Measurements from ENCODE around the gene SLPI.

Gene SLPI

DNA sequence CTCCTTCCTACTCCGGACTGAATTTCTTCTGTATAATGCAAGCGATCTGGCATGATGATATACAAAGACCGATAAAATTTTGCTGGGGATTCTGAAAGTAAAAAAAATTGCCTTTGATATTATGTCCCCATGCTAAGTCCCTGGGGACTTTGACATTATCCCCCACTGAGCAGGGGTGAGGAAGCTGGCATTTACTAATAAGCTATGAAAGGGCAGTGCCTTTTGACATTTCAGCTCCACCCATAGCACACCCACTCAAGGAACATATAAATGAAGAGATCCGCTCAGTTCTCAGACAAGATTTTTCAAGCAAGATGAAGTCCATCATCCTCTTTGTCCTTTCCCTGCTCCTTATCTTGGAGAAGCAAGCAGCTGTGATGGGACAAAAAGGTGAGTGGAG, 33.3 kb downstream of the SLPI start, which contains the start of gene SEMG2:
Gene SEMG2 (plus strand): TSS at position 298 of the 400 bp plus-strand sequence. CDS start 17 bp downstream, at position 315.
- no peak for DNase-seq (ENCODE audit: extremely low read depth in 1 of 2, low read depth in 1 of 2)

DNA sequence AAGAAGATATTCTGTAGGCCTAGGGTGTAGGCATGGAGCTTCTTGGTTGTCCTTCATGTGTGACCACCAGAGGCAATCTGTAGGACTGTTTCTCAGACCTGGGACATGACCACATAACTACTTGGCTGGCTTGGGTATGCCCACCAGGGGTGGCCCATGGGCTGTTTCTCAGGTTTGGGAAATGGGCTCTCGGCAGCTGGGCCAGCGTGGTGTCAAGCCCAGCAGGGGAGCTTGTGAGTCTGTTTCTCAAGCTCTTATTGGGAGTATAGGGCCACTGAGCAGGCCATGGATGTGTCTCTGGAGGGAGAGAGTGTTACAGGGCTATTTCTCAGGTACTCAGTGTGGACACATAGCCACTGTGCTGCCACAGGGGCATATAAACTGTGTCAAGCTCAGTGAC, 35.7 kb downstream of the SLPI start:
- DNase-seq (ENCODE audit: extremely low read depth in 1 of 2, low read depth in 1 of 2): no peak

DNA sequence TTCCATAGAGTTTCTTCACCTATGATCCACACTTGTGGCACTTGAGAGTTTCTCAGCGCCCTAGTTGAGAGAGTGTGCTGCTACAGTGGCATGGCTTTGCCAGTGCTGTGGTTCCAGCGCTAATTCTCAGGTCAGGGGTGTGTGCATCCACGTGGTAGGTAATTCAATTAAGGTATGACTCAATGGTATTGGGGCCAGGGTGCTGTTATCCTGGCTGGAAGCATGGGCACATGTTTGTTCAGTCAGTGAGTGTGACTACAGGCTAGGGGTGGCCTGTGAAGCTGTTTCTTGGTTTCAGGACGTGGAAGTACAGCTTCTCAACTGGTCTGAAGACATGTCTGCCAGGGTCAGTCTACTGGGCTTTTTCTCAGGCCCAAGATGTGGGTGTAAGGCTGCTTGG, 36.2 kb downstream of the SLPI start:
- no peak for DNase-seq (ENCODE audit: extremely low read depth in 1 of 2, low read depth in 1 of 2)

DNA sequence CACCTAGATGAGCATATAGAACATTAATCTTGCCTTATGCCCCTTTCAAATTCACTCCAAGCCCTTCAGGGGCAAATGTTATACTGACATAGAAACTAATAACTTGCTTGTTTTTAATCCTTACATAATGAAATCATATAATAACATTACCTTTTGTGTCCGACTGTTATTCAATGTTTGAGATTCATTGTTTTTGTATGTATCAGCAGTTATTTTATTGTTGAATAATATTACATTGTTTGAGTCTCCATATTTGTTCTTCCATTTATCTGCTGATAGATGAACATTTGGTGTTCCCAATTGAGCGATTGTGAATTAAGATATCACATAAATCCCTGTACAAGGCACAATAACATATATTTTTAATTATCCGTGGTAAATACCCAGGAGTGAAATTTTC, 41.5 kb downstream of the SLPI start:
- DNase-seq (ENCODE audit: extremely low read depth in 1 of 2, low read depth in 1 of 2): no peak

DNA sequence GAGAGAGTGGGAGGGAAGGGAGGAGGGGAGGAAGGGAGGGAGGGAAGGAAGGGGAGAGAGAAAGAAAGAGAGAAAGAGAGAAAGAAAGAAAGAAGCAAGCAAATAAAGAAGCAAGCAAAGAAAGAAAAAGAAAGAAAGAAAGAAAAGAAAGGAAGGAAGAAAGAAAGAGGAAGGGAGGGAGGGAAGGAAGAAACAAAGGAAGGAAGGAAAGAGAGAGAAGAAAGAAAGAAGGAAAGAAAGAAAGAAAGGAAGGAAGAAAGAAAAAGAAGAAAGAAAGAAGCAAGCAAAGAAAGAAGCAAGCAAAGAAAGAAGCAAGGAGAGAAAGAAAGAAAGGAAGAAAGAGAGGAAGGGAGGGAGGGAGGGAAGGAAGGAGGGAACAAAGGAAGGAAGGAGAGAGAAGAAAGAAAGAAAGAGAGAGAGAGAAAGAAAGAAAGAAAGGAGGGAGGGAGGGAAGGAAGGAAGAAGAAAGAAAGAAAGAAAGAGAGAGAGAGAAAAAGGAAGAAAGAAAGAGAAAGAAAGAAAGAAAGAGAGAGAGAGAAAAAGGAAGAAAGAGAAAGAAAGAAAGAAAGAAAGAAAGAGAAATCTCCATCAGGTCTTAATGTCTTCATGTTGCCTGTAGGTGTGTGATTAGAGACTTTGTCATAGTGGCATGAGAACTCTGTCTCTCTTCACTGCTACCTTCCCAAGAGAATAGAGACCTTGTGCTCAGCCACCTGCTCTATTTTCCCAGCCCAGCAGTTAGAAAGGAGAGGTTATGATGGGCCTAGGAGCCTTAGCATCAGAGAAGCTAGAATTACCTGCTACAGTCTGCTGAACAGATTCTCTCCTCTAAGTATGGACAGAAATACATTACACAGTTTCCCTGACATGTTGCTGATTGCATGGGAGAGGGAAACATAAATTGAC, 42.5 kb downstream of the SLPI start:
- DNase-seq (ENCODE audit: extremely low read depth in 1 of 2, low read depth in 1 of 2): no peak

DNA sequence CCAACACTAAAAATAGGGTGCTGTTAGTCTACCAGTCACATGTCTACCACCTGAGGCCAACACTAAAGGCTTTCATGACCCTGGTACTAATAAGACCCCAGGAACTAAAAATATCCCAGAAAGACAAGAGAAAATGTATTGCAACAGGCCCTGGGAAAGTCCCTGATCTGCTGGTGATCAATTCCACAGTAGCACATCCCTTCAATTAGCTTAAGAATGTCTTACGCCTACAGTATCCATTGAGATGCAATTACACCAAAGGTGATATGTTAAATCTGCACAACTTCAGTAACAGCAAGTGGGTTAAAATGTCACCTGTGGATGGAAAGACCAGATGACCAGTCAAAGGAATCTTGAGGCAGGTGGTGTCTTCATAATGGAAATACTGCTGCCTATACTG, 44.4 kb downstream of the SLPI start:
- DNase-seq (ENCODE audit: extremely low read depth in 1 of 2, low read depth in 1 of 2): no peak

DNA sequence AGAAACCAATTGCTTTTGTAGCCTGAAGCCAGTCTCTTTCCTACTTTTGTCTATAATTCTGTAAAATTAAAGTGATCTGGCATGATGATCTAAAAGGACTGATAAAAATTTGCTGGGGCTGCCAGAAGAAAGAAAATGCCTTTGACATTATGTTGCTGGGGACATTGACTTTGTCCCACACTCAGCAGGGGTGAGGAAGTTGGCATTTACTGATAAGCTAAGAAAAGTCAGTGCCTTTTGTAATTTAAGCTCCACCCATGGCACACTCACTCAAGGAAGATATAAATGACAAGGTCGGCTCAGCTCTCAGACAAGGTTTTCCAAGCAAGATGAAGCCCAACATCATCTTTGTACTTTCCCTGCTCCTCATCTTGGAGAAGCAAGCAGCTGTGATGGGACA, 47.6 kb downstream of the SLPI start, which contains the start of gene SEMG1:
Gene SEMG1 (plus strand): TSS at position 309 of the 400 bp plus-strand sequence. CDS start 21 bp downstream, at position 330.
- no peak for DNase-seq (ENCODE audit: extremely low read depth in 1 of 2, low read depth in 1 of 2)

Data from activated CD8-positive, alpha-beta memory T cell treated with anti-CD3 and anti-CD28 coated beads for 1 hour (primary cell).